Astrocyte of the cerebellum (primary cell): ENCODE measurements around the gene MRPL9.
"Not testable (repeated sequence)": the region's sequence is repeated elsewhere in the genome, so short reads cannot be mapped to it uniquely, and the experiment has no call there.

ENCODE experiments used
- DNase-seq: peaks from one replicate; pipeline ENCODE4 v3.0.0-alpha.2; 2011; ENCODE audit warnings: low read depth
- H3K4me3 ChIP-seq: 2 replicates; pipeline ENCODE4 v1.5.1; 2011; ENCODE audit warnings: mild to moderate bottlenecking, low read depth, low read length, moderate library complexity
- CTCF ChIP-seq: IDR thresholded peaks from 2 replicates; pipeline ENCODE4 v1.5.1; 2012; ENCODE audit warnings: low read length, low read depth, moderate library complexity, mild to moderate bottlenecking; ENCODE audit errors: missing control alignments
- in situ Hi-C: cut with HindIII; loops from 2 replicates; pipeline ENCODE4 v1.10.0; 2017; ENCODE audit warnings: low sequenced_read_pairs

Gene MRPL9

GRCh38 chr1:151759241-151759640 is 4.1 kb downstream of the MRPL9 start:
- no peak overlapping the region for H3K4me3 ChIP-seq
- in situ Hi-C loops: no loop called here
- no peak for TF ChIP-seq CTCF
- no peak for DNase-seq

GRCh38 chr1:151756291-151756690 is 7.0 kb downstream of the MRPL9 start:
- no peak for TF ChIP-seq CTCF
- in situ Hi-C loops: no loop called here
- H3K4me3 ChIP-seq: no peak overlapping the region
- no peak for DNase-seq

GRCh38 chr1:151741516-151741915 is 21.8 kb downstream of the MRPL9 start:
- TF ChIP-seq CTCF: no peak
- in situ Hi-C loops: no loop called here
- no peak overlapping the region for H3K4me3 ChIP-seq
- no peak for DNase-seq

- H3K4me3 ChIP-seq: no peak overlapping the region
- TF ChIP-seq CTCF: no peak
- in situ Hi-C loops: no loop called here
- no peak for DNase-seq
These were observed 23.5 kb downstream of the MRPL9 start for GRCh38 chr1:151739590-151740355.

- no peak overlapping the region for H3K4me3 ChIP-seq
- TF ChIP-seq CTCF: no peak
- DNase-seq: no peak
- in situ Hi-C loops: no loop called here
These were observed 25.8 kb downstream of the MRPL9 start for GRCh38 chr1:151737479-151737878.

GRCh38 chr1:151737026-151737425 is 26.3 kb downstream of the MRPL9 start:
- no peak for TF ChIP-seq CTCF
- no peak for DNase-seq
- in situ Hi-C loops: no loop called here
- no peak overlapping the region for H3K4me3 ChIP-seq

GRCh38 chr1:151733995-151734394 is 29.3 kb downstream of the MRPL9 start:
- DNase-seq, in situ Hi-C loops, H3K4me3 ChIP-seq: not testable (repeated sequence)
